T-cell (primary cell): ENCODE data around the gene ST6GALNAC6. TPM values are rescaled to one million over a fixed set of nuclear protein-coding genes. Genes with fewer than 3 reads are reported as not detected.
A peak's percentile ranks its signal among the peaks of the same experiment; 100 is the strongest.

Experiments
- ATAC-seq, 4 experiments: fragments of 200-7000 bp in 3 of 4; fragments of 150-1000 bp in 1 of 4; cut with Tn5 transposase; replicated peaks in 1 of 4; 1 replicate in 3 of 4; 2 replicates in 1 of 4; pipeline ENCODE4 v1.10.0; 2021; ENCODE audit warnings: moderate library complexity in 3 of 4, mild to moderate bottlenecking in 2 of 4, moderate number of reproducible peaks in 1 of 4
- CTCF ChIA-PET, 2 donors: fragments of 300-600 bp; sonication (Branson Sonifier 250); formaldehyde crosslinking; loops; one replicate each; lab custom pipeline; 2022; ENCODE audit warnings: antibody characterized with exemption in 2 of 2; lab: Charles Lee
- POLR2A ChIA-PET, 2 donors: fragments of 300-600 bp; sonication (Branson Sonifier 250); formaldehyde crosslinking; loops; one replicate each; lab custom pipeline; 2022; ENCODE audit warnings: antibody characterized with exemption in 2 of 2; lab: Charles Lee
- DNase-seq, 35 experiments: peaks; one replicate each; pipeline versions ENCODE4 v3.0.0 to v3.0.0-alpha.2; 2013 to 2023
- H3K27ac ChIP-seq: one replicate; pipeline ENCODE4 v1.5.1; 2013; ENCODE audit warnings: low read length
- H3K27me3 ChIP-seq, 2 experiments: replicated peaks in 1 of 2; 1 replicate in 1 of 2; 2 replicates in 1 of 2; pipeline versions ENCODE4 v1.6.1 to v1.7.0; 2013; ENCODE audit warnings: low read length in 1 of 2, mixed read lengths in 1 of 2; ENCODE audit not compliant: control insufficient read depth in 2 of 2, insufficient read depth in 2 of 2; ENCODE audit errors: extremely low read depth in 1 of 2
- H3K36me3 ChIP-seq, 2 donors: 1 replicate in 1 of 2; 2 replicates in 1 of 2; pipeline versions ENCODE4 v1.6.1 to v1.7.0; 2013; ENCODE audit warnings: low read length in 1 of 2; ENCODE audit not compliant: control insufficient read depth in 2 of 2, insufficient read depth in 1 of 2; ENCODE audit errors: extremely low read depth in 1 of 2
- H3K4me1 ChIP-seq, 2 experiments: 1 replicate in 1 of 2; 2 replicates in 1 of 2; pipeline versions ENCODE4 v1.6.1 to v1.7.0; 2013; ENCODE audit warnings: low read length in 2 of 2, mixed read lengths in 1 of 2; ENCODE audit not compliant: insufficient read depth in 2 of 2, control insufficient read depth in 1 of 2; ENCODE audit errors: extremely low read depth in 1 of 2
- H3K4me3 ChIP-seq, 2 donors: 1 replicate in 1 of 2; 2 replicates in 1 of 2; pipeline versions ENCODE4 v1.5.1 to v1.7.0; 2013; ENCODE audit warnings: mild to moderate bottlenecking in 2 of 2, low read length in 1 of 2, moderate library complexity in 1 of 2; ENCODE audit not compliant: control insufficient read depth in 1 of 2; ENCODE audit errors: extremely low read depth in 1 of 2
- H3K9me3 ChIP-seq: 2 replicates; pipeline ENCODE4 v1.7.0; 2013
- H3K27ac Mint-ChIP-seq, 2 donors: one replicate each; pipeline ENCODE4 v1.8.0; 2020 to 2021; ENCODE audit warnings: mild to moderate bottlenecking in 2 of 2, mixed read lengths in 2 of 2
- H3K27me3 Mint-ChIP-seq, 2 donors: one replicate each; pipeline ENCODE4 v1.8.0; 2021 to 2022; ENCODE audit warnings: mixed read lengths in 2 of 2
- H3K36me3 Mint-ChIP-seq: one replicate; pipeline ENCODE4 v1.8.0; 2021; ENCODE audit warnings: mixed read lengths
- H3K4me1 Mint-ChIP-seq, 3 donors: one replicate each; pipeline ENCODE4 v1.8.0; 2020 to 2022; ENCODE audit warnings: mixed read lengths in 3 of 3, mild to moderate bottlenecking in 1 of 3
- H3K4me3 Mint-ChIP-seq, 3 donors: one replicate each; pipeline ENCODE4 v1.8.0; 2020 to 2022; ENCODE audit warnings: mild to moderate bottlenecking in 3 of 3, mixed read lengths in 3 of 3, moderate library complexity in 3 of 3
- H3K9me3 Mint-ChIP-seq, 3 donors: one replicate each; pipeline ENCODE4 v1.8.0; 2020 to 2022; ENCODE audit warnings: mixed read lengths in 3 of 3
- WGBS: methylation state at CpG from one replicate; pipeline ENCODE4 v1.1.5; 2013; ENCODE audit warnings: missing lambda C conversion rate; ENCODE audit not compliant: insufficient coverage; 5-methylcytosine and 5-hydroxymethylcytosine counted together
- total RNA-seq, 35 experiments: library from RNA in 6 of 35; stranded (reverse) in 6 of 35; fragments of 120-200 nt in 1 of 35; gene quantifications; one replicate each; pipeline versions ENCODE4 v1.2.1 to v1.2.4 and lab custom pipeline; 2013 to 2026

ST6GALNAC6 gene
- total RNA-seq, 5 donors from 2014 or later (not counting 1 experiment from before 2014, with no cell fraction given): 73.0 to 123 (median 86.3) TPM

- 5% methylated on average over 45 of the region's 56 CpGs for WGBS
- Mint-ChIP-seq H3K9me3 (no peaks in the 10 kb centered on the region), H3K36me3 (no peaks in the 10 kb centered on the region), H3K4me3 (peak overlapping the region; percentile 64 to 70 (median 66)), H3K27me3 (peaks cover 4 to 5% of the 10 kb centered on the region in 2 donors), H3K27ac (no peak overlapping the region), H3K4me1 (peaks cover 12 to 32% (median 26%) of the 10 kb centered on the region in 3 donors)
- Histone ChIP-seq H3K9me3 (no peaks in the 10 kb centered on the region), H3K36me3 (no peaks in the 10 kb centered on the region), H3K27ac (no peak overlapping the region), H3K27me3 (peaks cover 0 to 54% of the 10 kb centered on the region in 2 experiments), H3K4me3 (peak overlapping the region; percentile 49 to 58), H3K4me1 (peaks cover 9 to 52% of the 10 kb centered on the region in 2 experiments)
- ATAC-seq: peak; percentile 43 to 60 (median 50)
- ChIA-PET CTCF (interaction anchor here in 1 of 2 donors (0.6 kb wide), 1 partner anchor 13 kb away, joined by 3 read pairs; no protein-coding TSS in a partner anchor), POLR2A (interaction anchor here in 1 of 2 donors (0.6 kb wide), 2 partner anchors 128 to 160 kb away, joined by 5 read pairs; no protein-coding TSS in a partner anchor)
- peak; percentile 46 to 86 (median 79) for DNase-seq
Measured at GRCh38 chr9:127927201-127927987, 28.0 kb upstream of the ST6GALNAC6 start.

DNA sequence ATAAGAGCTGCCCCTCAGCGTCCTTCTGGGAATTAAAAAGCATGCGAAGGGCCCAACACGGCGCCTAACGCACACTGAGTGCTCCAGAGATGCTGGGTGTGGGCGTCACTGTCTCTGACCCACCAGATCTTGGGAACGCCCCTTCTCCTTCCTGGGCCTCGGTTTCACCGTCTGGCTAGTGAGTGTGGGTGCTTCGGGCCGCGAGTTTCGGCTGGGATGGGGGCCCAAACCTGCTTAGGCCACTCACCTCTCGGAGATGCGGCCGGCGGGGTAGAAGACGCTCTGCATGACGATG, 27.4 kb upstream of the ST6GALNAC6 start:
- ChIA-PET POLR2A (no interaction called here), CTCF (no interaction called here)
- no peak for DNase-seq
- H3K27ac ChIP-seq: no peak overlapping the region
- peak overlapping the region; percentile 49 to 58 for H3K4me3 ChIP-seq
- peak in 3 of 4 experiments; percentile 1 to 9 (median 7) for ATAC-seq
- Mint-ChIP-seq H3K27me3 (peaks cover 4 to 5% of the 10 kb centered on the region in 2 donors), H3K9me3 (no peaks in the 10 kb centered on the region), H3K4me1 (peaks cover 12 to 35% (median 28%) of the 10 kb centered on the region in 3 donors), H3K4me3 (peak overlapping the region; percentile 64 to 70 (median 66)), H3K36me3 (no peaks in the 10 kb centered on the region), H3K27ac (no peak overlapping the region)
- H3K9me3 ChIP-seq: no peaks in the 10 kb centered on the region
- no peaks in the 10 kb centered on the region for H3K36me3 ChIP-seq
- H3K27me3 ChIP-seq: peaks cover 0 to 59% of the 10 kb centered on the region in 2 experiments
- H3K4me1 ChIP-seq: peaks cover 9 to 55% of the 10 kb centered on the region in 2 experiments
- WGBS: 6% methylated on average over 10 of the region's 19 CpGs

GRCh38 chr9:127925959-127926905, 26.8 kb upstream of the ST6GALNAC6 start:
- Mint-ChIP-seq H3K4me1 (peaks cover 7 to 36% (median 26%) of the 10 kb centered on the region in 3 donors), H3K27ac (peak overlapping the region in 1 of 2 donors; percentile 34), H3K27me3 (peaks cover 4 to 5% of the 10 kb centered on the region in 2 donors), H3K36me3 (no peaks in the 10 kb centered on the region), H3K4me3 (peak overlapping the region; percentile 9 to 66 (median 64)), H3K9me3 (no peaks in the 10 kb centered on the region)
- no peak for ATAC-seq
- CTCF ChIA-PET: no interaction called here
- peaks cover 0 to 57% of the 10 kb centered on the region in 2 experiments for H3K27me3 ChIP-seq
- peaks cover 7 to 55% of the 10 kb centered on the region in 2 experiments for H3K4me1 ChIP-seq
- peak overlapping the region; percentile 49 to 58 for H3K4me3 ChIP-seq
- H3K27ac ChIP-seq: no peak overlapping the region
- no peak for DNase-seq
- H3K36me3 ChIP-seq: no peaks in the 10 kb centered on the region
- POLR2A ChIA-PET: no interaction called here
- no peaks in the 10 kb centered on the region for H3K9me3 ChIP-seq
- 85% methylated on average over 12 of the region's 14 CpGs for WGBS

DNA sequence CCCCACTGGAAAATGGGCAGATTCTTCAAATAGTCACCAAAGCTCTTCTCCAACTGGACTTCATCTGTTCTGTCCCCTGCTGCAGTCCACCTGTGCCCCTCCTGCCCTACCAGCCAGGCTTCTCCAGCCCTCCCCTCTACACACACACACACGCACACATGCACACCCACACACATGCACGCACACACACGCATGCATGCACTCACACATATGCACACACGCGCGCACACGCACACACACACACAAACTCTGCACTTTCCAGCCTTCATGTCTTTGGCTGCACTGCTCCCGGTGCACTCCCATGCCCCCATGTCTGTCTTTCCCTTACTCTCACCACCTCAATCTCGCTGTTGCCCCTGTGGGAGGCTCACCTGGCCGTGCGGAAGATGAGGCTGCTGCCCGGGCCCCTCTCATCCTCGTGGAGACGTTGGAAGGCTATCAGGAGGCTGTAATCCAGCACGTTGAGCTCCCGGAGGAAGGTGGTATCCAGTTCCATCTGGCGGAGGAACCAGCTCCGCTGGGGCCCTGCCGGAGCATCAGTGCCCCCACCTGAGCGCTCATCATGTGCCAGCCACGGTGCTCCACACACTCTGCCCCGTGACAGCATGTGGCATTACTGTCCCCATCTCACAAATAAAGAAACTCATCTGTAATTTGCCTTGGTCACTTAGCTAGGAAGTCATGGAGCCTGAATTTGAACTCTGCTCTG, 25.5 kb upstream of the ST6GALNAC6 start:
- Histone ChIP-seq H3K27ac (no peak overlapping the region), H3K36me3 (no peaks in the 10 kb centered on the region), H3K4me3 (no peak overlapping the region), H3K4me1 (peaks cover 5 to 46% of the 10 kb centered on the region in 2 experiments), H3K9me3 (no peaks in the 10 kb centered on the region), H3K27me3 (peaks cover 0 to 58% of the 10 kb centered on the region in 2 experiments)
- DNase-seq (no peak), ATAC-seq (no peak)
- peaks cover 9 to 31% (median 17%) of the 10 kb centered on the region in 3 donors for H3K4me1 Mint-ChIP-seq
- peaks cover 4 to 5% of the 10 kb centered on the region in 2 donors for H3K27me3 Mint-ChIP-seq
- ChIA-PET CTCF (interaction anchor here in 1 of 2 donors (0.6 kb wide), 1 partner anchor 8 kb away, joined by 3 read pairs; the partner anchor contains the start of gene ST6GALNAC4), POLR2A (no interaction called here)
- WGBS: 93% methylated on average over 19 of the region's 22 CpGs
- H3K4me3 Mint-ChIP-seq: no peak overlapping the region
- H3K27ac Mint-ChIP-seq: no peak overlapping the region
- no peaks in the 10 kb centered on the region for H3K9me3 Mint-ChIP-seq
- H3K36me3 Mint-ChIP-seq: no peaks in the 10 kb centered on the region

DNA sequence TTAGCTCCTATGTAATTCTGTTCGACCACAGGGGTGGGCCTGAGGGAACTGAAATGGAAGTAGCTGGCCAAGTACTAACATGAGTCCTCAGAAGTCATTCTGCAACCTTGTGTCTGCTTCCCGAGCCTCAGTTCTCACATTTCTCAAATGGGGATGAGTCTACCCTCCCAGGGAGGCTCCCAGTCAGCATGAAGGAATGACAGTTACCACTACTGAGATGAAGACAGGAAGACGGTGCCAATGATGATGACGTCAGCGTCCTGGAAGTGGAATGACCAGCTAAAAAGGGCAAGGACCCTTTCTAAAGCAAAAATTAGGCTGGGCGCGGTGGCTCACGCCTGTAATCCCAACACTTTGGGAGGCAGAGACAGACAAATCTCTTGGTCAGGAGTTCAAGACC, 24.4 kb upstream of the ST6GALNAC6 start:
- Histone ChIP-seq H3K4me3 (no peak overlapping the region), H3K9me3 (no peaks in the 10 kb centered on the region), H3K36me3 (no peaks in the 10 kb centered on the region), H3K4me1 (peaks cover 5 to 46% of the 10 kb centered on the region in 2 experiments), H3K27me3 (peaks cover 0 to 56% of the 10 kb centered on the region in 2 experiments), H3K27ac (no peak overlapping the region)
- Mint-ChIP-seq H3K27ac (no peak overlapping the region), H3K27me3 (peaks cover 4 to 5% of the 10 kb centered on the region in 2 donors), H3K36me3 (no peaks in the 10 kb centered on the region), H3K9me3 (no peaks in the 10 kb centered on the region), H3K4me3 (no peak overlapping the region), H3K4me1 (peaks cover 16 to 32% (median 19%) of the 10 kb centered on the region in 3 donors)
- DNase-seq (no peak), ATAC-seq (no peak)
- WGBS: 86% methylated on average over 5 of the region's 8 CpGs
- POLR2A ChIA-PET: no interaction called here
- CTCF ChIA-PET: interaction anchor here in 1 of 2 donors (1.7 kb wide), 1 partner anchor 11 kb away, joined by 4 read pairs; no protein-coding TSS in a partner anchor
